ENCODE measurements around the gene ALPL. TPM values are rescaled to one million over a fixed set of nuclear protein-coding genes. Genes with fewer than 3 reads are reported as not detected.
A peak's percentile ranks its signal among the peaks of the same experiment; 100 is the strongest.

ALPL gene
- total and polyA plus RNA-seq, 4 experiments from 2014 or later: not detected

DNA sequence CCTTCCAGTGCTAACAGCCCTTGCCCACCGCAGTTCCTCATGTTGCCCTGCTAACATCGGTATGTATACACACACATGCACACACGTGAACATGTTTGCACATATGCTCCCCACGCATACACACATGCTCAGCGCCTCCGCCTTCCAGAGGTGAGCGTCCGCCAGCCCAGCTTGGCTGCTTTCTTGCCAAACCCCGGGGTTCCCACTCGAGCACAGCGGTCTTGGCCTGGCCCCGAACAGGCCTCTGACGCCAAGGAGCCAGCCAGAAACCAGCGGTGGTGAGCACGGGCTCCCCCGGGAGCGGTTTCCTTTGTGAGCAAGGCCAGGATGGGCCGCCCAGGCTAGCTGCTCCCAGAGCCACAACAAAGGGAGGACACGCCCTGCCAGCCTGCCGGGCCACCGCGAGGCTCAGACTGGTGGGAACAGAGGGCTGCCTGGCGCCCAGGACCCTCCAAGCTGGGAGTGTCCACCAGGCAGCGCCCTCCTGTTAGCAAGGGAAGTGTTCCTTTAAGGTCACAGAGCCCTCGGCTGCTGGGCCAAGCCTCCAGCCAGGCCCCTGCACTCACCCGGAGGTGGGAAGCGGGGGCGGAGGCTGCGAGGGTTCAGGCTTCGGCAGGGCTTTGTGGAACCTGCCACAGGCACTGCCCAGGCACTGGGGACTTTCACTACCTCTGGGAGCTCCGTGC lies 65.4 kb downstream of the ALPL start:
- H3K36me3 ChIP-seq (ENCODE audit: insufficient read depth, low read length): no peaks in the 10 kb centered on the region
- Mint-ChIP-seq H3K4me3 (no peak overlapping the region), H3K27me3 (peaks cover 2 to 9% of the 10 kb centered on the region in 2 donors), H3K9me3 (no peaks in the 10 kb centered on the region), H3K36me3 (no peaks in the 10 kb centered on the region), H3K27ac (no peak overlapping the region), H3K4me1 (no peaks in the 10 kb centered on the region)
- H3K4me3 ChIP-seq (ENCODE audit: low read length in 2 of 2): no peak overlapping the region
- CTCF ChIA-PET (ENCODE audit: partially characterized antibody): no interaction called here
- POLR2A ChIA-PET (ENCODE audit: partially characterized antibody): no interaction called here
- H3K4me1 ChIP-seq (ENCODE audit: insufficient read depth, low read length): no peaks in the 10 kb centered on the region
- no peaks in the 10 kb centered on the region for H3K27me3 ChIP-seq (ENCODE audit: insufficient read depth, low read length)
- intact Hi-C loops (cut with micrococcal nuclease): no loop called here
- H3K9me3 ChIP-seq (ENCODE audit: control insufficient read depth in 1 of 2, low read length in 2 of 2): no peaks in the 10 kb centered on the region
- H3K27ac ChIP-seq (ENCODE audit: low read depth, low read length): no peak overlapping the region
- DNase-seq: no peak

DNA sequence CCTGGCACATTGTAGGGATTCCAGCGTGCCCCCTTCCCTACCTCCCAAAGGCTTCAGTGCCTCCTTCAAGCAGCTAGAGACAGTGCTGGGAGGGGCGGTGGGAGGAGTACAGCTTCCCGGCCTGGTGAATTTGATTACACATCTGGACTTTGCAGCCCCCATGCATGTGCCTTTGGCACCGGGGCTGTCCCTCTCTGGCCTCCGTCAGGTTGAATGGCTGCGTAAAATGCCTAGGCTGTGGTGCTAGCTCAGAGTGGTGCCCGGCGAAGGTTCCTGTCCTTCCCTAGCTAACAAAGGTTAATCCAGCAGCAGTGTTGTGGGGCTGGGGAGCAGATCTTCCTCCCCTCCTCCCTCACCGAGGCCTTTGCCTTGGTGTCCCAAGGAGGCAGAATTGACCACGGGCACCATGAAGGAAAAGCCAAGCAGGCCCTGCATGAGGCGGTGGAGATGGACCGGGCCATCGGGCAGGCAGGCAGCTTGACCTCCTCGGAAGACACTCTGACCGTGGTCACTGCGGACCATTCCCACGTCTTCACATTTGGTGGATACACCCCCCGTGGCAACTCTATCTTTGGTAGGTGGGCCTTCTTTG lies 66.2 kb downstream of the ALPL start:
- no peak overlapping the region for H3K27ac Mint-ChIP-seq
- Histone ChIP-seq H3K36me3 (ENCODE audit: insufficient read depth, low read length) (no peaks in the 10 kb centered on the region), H3K27ac (ENCODE audit: low read depth, low read length) (no peak overlapping the region), H3K4me3 (ENCODE audit: low read length in 2 of 2) (no peak overlapping the region), H3K27me3 (ENCODE audit: insufficient read depth, low read length) (no peaks in the 10 kb centered on the region), H3K4me1 (ENCODE audit: insufficient read depth, low read length) (no peaks in the 10 kb centered on the region), H3K9me3 (ENCODE audit: control insufficient read depth in 1 of 2, low read length in 2 of 2) (no peaks in the 10 kb centered on the region)
- H3K36me3 Mint-ChIP-seq: no peaks in the 10 kb centered on the region
- ChIA-PET POLR2A (ENCODE audit: partially characterized antibody) (no interaction called here), CTCF (ENCODE audit: partially characterized antibody) (no interaction called here)
- peaks cover 2 to 9% of the 10 kb centered on the region in 2 donors for H3K27me3 Mint-ChIP-seq
- intact Hi-C loops (cut with micrococcal nuclease): no loop called here
- no peaks in the 10 kb centered on the region for H3K4me1 Mint-ChIP-seq
- H3K4me3 Mint-ChIP-seq: no peak overlapping the region
- H3K9me3 Mint-ChIP-seq: no peaks in the 10 kb centered on the region
- DNase-seq: no peak

DNA sequence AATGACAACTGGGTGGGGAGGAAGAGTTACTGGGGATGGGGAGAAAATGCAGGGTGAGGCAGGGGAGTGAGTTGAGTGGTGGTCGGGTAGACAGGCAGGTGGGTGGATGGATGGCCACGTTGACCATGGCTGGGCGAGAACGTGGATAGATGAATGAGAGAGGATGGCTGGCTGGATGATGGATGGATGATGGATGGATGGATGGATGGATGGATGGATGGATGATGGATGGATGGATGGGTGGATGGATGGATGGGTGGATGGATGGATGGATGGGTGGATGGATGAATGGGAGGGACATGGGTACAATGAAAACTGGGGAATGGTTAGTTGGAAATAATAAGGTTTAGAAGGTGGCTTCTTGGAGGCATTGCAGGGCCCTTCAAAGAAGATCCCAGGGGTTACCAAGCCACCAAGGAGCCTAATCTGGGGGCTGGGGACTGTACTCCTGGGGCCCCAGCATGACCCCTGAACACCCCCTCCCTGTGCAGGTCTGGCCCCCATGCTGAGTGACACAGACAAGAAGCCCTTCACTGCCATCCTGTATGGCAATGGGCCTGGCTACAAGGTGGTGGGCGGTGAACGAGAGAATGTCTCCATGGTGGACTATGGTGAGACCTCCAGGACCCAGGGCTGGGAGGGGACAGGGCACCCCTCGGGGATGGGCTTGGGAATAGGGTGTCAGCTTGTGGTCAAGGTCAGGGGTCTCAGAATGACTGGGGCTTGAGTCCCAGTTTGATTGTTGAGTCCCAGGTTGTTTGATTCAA lies 67.0 kb downstream of the ALPL start:
- peaks cover 2 to 9% of the 10 kb centered on the region in 2 donors for H3K27me3 Mint-ChIP-seq

DNA sequence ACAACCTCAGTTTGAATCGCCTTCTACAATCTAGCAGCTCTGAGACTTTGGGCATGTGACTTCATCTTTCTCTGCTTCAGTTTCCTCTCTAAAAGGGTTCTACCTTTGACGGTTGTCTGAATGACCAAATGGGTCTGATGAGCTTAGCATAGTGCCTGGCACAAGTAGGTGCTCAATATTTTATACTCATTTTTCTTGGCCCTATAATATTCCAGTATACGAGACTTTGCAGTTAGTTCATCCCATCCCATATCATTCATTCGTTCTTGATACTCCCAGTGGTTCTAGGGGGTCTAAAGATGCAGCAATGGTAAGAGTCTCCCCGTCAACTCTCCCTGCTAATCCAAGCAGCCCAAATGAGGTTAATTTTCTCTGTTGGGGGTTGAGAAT lies 67.6 kb downstream of the ALPL start:
- Mint-ChIP-seq H3K27me3 (peaks cover 2 to 12% of the 10 kb centered on the region in 2 donors), H3K9me3 (no peaks in the 10 kb centered on the region), H3K4me3 (no peak overlapping the region), H3K4me1 (no peaks in the 10 kb centered on the region), H3K27ac (no peak overlapping the region), H3K36me3 (no peaks in the 10 kb centered on the region)
- no peak for DNase-seq
- H3K36me3 ChIP-seq (ENCODE audit: insufficient read depth, low read length): no peaks in the 10 kb centered on the region
- no peaks in the 10 kb centered on the region for H3K4me1 ChIP-seq (ENCODE audit: insufficient read depth, low read length)
- no peaks in the 10 kb centered on the region for H3K9me3 ChIP-seq (ENCODE audit: control insufficient read depth in 1 of 2, low read length in 2 of 2)
- H3K27ac ChIP-seq (ENCODE audit: low read depth, low read length): no peak overlapping the region
- no peaks in the 10 kb centered on the region for H3K27me3 ChIP-seq (ENCODE audit: insufficient read depth, low read length)
- intact Hi-C loops (cut with micrococcal nuclease): no loop called here
- POLR2A ChIA-PET (ENCODE audit: partially characterized antibody): no interaction called here
- H3K4me3 ChIP-seq (ENCODE audit: low read length in 2 of 2): no peak overlapping the region
- CTCF ChIA-PET (ENCODE audit: partially characterized antibody): no interaction called here

More for the DNA sequence above, 67.0 kb downstream of the ALPL start:
- no peak for DNase-seq
- H3K27me3 ChIP-seq (ENCODE audit: insufficient read depth, low read length): no peaks in the 10 kb centered on the region
- no peaks in the 10 kb centered on the region for H3K36me3 ChIP-seq (ENCODE audit: insufficient read depth, low read length)
- H3K4me1 Mint-ChIP-seq: no peaks in the 10 kb centered on the region
- no peak overlapping the region for H3K4me3 ChIP-seq (ENCODE audit: low read length in 2 of 2)
- H3K27ac ChIP-seq (ENCODE audit: low read depth, low read length): no peak overlapping the region
- ChIA-PET CTCF (ENCODE audit: partially characterized antibody) (no interaction called here), POLR2A (ENCODE audit: partially characterized antibody) (no interaction called here)
- intact Hi-C loops (cut with micrococcal nuclease): no loop called here
- H3K27ac Mint-ChIP-seq: peak overlapping the region in 1 of 7 donors; percentile 29
- no peaks in the 10 kb centered on the region for H3K9me3 ChIP-seq (ENCODE audit: control insufficient read depth in 1 of 2, low read length in 2 of 2)
- H3K4me1 ChIP-seq (ENCODE audit: insufficient read depth, low read length): no peaks in the 10 kb centered on the region
- no peaks in the 10 kb centered on the region for H3K9me3 Mint-ChIP-seq
- no peak overlapping the region for H3K4me3 Mint-ChIP-seq
- no peaks in the 10 kb centered on the region for H3K36me3 Mint-ChIP-seq

DNA sequence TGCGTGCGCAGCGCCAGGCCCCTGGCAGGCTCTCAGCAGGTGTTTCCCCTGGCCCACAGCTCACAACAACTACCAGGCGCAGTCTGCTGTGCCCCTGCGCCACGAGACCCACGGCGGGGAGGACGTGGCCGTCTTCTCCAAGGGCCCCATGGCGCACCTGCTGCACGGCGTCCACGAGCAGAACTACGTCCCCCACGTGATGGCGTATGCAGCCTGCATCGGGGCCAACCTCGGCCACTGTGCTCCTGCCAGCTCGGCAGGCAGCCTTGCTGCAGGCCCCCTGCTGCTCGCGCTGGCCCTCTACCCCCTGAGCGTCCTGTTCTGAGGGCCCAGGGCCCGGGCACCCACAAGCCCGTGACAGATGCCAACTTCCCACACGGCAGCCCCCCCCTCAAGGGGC lies 68.1 kb downstream of the ALPL start:
- no peaks in the 10 kb centered on the region for H3K9me3 ChIP-seq (ENCODE audit: control insufficient read depth in 1 of 2, low read length in 2 of 2)
- H3K4me3 Mint-ChIP-seq: no peak overlapping the region
- no peaks in the 10 kb centered on the region for H3K4me1 ChIP-seq (ENCODE audit: insufficient read depth, low read length)
- H3K9me3 Mint-ChIP-seq: no peaks in the 10 kb centered on the region
- H3K27ac ChIP-seq (ENCODE audit: low read depth, low read length): no peak overlapping the region
- no peak for DNase-seq
- no peak overlapping the region for H3K27ac Mint-ChIP-seq
- H3K36me3 Mint-ChIP-seq: no peaks in the 10 kb centered on the region
- CTCF ChIA-PET (ENCODE audit: partially characterized antibody): no interaction called here
- H3K4me3 ChIP-seq (ENCODE audit: low read length in 2 of 2): no peak overlapping the region
- no peaks in the 10 kb centered on the region for H3K4me1 Mint-ChIP-seq
- no peaks in the 10 kb centered on the region for H3K27me3 ChIP-seq (ENCODE audit: insufficient read depth, low read length)
- POLR2A ChIA-PET (ENCODE audit: partially characterized antibody): no interaction called here
- H3K36me3 ChIP-seq (ENCODE audit: insufficient read depth, low read length): no peaks in the 10 kb centered on the region
- intact Hi-C loops (cut with micrococcal nuclease): no loop called here
- peaks cover 2 to 10% of the 10 kb centered on the region in 2 donors for H3K27me3 Mint-ChIP-seq

DNA sequence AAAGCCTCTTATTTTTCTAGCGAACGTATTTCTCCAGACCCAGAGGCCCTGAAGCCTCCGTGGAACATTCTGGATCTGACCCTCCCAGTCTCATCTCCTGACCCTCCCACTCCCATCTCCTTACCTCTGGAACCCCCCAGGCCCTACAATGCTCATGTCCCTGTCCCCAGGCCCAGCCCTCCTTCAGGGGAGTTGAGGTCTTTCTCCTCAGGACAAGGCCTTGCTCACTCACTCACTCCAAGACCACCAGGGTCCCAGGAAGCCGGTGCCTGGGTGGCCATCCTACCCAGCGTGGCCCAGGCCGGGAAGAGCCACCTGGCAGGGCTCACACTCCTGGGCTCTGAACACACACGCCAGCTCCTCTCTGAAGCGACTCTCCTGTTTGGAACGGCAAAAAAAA lies 68.7 kb downstream of the ALPL start:
- Mint-ChIP-seq H3K36me3 (no peaks in the 10 kb centered on the region), H3K27me3 (peaks cover 4 to 12% of the 10 kb centered on the region in 2 donors), H3K4me1 (no peaks in the 10 kb centered on the region), H3K4me3 (peak overlapping the region in 1 of 8 donors; percentile 54), H3K9me3 (no peaks in the 10 kb centered on the region), H3K27ac (no peak overlapping the region)
- Histone ChIP-seq H3K36me3 (ENCODE audit: insufficient read depth, low read length) (no peaks in the 10 kb centered on the region), H3K4me3 (ENCODE audit: low read length in 2 of 2) (no peak overlapping the region), H3K27ac (ENCODE audit: low read depth, low read length) (no peak overlapping the region), H3K9me3 (ENCODE audit: control insufficient read depth in 1 of 2, low read length in 2 of 2) (no peaks in the 10 kb centered on the region), H3K27me3 (ENCODE audit: insufficient read depth, low read length) (no peaks in the 10 kb centered on the region), H3K4me1 (ENCODE audit: insufficient read depth, low read length) (no peaks in the 10 kb centered on the region)
- CTCF ChIA-PET (ENCODE audit: partially characterized antibody): no interaction called here
- intact Hi-C loops (cut with micrococcal nuclease): no loop called here
- no peak for DNase-seq
- POLR2A ChIA-PET (ENCODE audit: partially characterized antibody): no interaction called here

DNA sequence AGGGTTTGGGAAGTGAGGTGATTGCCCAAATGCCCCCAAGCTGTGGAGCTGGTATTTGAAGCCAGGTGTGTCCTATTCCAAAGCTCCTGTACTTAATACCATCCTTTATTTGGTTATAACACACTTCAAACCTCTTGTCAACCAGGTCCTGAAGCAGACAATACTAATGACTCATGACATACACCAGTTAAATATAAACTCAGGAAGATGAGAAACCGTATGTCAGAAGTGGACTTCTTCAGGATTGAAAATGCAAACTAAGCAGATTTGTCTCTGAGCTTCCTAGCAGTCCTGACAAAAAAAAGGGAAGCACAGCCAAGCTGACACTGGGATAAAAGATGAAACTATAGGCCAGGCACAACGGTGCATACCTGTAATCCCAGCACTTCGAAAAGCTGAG lies 70.6 kb downstream of the ALPL start:
- no peaks in the 10 kb centered on the region for H3K36me3 ChIP-seq (ENCODE audit: insufficient read depth, low read length)
- intact Hi-C loops (cut with micrococcal nuclease): no loop called here
- no peaks in the 10 kb centered on the region for H3K36me3 Mint-ChIP-seq
- peaks cover 2 to 9% of the 10 kb centered on the region in 2 donors for H3K27me3 Mint-ChIP-seq
- no peaks in the 10 kb centered on the region for H3K4me1 Mint-ChIP-seq
- H3K4me3 ChIP-seq (ENCODE audit: low read length in 2 of 2): no peak overlapping the region
- H3K4me1 ChIP-seq (ENCODE audit: insufficient read depth, low read length): no peaks in the 10 kb centered on the region
- no peaks in the 10 kb centered on the region for H3K9me3 Mint-ChIP-seq
- ChIA-PET CTCF (ENCODE audit: partially characterized antibody) (no interaction called here), POLR2A (ENCODE audit: partially characterized antibody) (no interaction called here)
- H3K4me3 Mint-ChIP-seq: no peak overlapping the region
- H3K27ac ChIP-seq (ENCODE audit: low read depth, low read length): no peak overlapping the region
- DNase-seq: no peak
- H3K27ac Mint-ChIP-seq: no peak overlapping the region
- no peaks in the 10 kb centered on the region for H3K27me3 ChIP-seq (ENCODE audit: insufficient read depth, low read length)
- H3K9me3 ChIP-seq (ENCODE audit: control insufficient read depth in 1 of 2, low read length in 2 of 2): no peaks in the 10 kb centered on the region
